HG03025 (cell line): ENCODE measurements around the gene IL22RA2.

ENCODE experiments used
- ATAC-seq: cut with Tn5 transposase; IDR thresholded peaks from one replicate; pipeline ENCODE4 v1.9.1; 2021; ENCODE audit warnings: mild to moderate bottlenecking, moderate library complexity; ENCODE audit not compliant: unreplicated experiment, low FRiP score

The IL22RA2 gene

DNA sequence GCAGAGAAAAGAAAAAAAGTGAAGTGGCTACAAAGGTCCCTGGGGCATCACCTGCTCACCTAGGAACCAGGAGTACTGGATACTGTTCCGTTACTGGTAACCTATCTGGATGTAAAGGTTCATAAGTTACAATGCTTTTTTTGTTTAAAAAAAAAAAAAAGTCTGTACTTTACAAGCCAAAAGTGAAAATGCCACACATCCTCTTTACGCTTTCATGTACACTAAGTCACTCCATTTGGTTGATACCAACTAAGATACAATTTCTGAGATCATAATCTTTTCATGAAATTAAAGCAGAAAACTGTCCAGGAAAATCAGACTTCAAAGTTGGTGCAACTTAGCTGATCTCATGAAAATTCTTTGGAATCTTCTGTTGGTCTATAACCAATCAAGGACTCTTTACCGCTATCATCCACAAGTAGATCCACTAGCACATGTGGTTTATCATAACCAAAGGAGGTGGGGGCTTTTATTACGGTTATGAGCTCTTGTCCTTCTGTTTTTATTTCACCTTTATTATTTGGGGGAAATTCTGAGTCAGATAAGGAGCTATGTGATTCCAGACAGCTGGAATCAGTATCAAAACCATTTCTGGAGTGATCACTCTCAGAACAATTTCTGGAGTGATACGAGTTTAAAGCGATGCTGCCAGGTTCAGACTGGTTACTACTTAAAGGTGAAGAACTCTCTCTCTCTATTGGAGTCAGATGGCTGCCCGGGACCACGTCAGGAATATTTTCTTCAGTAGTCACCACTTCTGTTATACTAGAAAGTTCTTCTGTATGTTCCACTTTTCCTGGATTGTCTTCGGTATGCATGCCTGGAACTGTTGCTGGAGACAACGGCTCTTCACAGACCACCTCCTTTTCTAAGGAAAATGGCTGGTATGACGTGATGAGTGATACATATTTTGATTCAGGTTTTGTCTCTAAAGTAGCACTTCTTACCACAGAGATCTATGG is 24.5 kb upstream of the IL22RA2 start:
- no peak for ATAC-seq

DNA sequence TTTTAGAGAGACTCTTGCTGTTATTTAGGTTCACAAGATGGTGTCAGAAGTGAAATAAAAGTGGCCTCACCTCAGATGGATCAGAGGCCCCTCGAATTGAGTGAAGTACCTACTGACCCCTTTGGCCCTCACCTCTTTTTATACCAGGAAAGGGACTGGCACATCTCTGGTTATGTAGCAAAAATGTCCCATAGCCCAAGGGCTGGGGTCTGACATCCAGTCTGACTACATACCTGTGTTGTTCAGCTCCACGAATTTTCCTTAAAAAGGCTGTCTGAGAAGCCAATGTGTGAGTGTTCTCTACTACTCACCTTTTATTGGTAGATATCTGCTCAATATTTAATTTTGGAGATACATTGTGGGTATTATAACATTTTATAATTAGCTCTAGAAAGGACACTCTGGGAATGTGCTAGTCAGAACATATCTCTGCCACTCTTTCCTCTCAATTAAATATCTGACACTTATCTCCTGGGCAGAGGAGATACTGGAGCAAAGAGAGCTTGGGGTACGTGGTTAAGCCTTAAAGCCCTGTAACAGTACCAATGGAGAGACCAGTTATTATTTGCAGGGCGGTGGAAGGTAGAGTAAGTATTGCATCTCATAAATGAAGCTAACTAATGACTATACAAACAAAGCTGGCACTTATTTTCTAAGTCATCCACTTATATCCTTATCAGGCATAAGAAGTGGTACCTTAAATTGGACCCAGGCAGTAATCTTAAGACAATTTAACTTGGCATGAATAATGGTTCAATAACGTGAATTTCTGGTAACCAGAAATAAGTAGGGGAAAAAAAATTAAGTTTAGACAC is 20.0 kb upstream of the IL22RA2 start:
- no peak for ATAC-seq

DNA sequence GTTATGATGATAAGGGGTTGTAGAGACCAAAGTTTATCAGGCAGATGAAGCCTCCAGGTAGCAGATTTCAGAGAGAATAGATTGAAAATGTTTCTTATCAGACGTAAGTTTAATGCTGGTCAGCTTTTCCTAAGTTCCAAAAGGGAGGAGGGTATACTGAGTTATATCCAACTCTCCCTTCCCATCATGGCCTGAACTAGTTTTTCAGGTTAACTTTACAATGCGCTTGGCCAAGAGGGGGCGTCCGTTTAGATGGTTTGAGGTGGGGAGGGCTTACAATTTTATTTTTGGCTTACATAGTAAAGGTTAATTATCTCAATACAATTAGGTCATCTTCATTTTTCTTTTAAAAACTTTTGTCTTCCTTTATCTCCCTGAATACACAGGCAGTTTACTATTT is 19.4 kb upstream of the IL22RA2 start:
- ATAC-seq, result no peak

DNA sequence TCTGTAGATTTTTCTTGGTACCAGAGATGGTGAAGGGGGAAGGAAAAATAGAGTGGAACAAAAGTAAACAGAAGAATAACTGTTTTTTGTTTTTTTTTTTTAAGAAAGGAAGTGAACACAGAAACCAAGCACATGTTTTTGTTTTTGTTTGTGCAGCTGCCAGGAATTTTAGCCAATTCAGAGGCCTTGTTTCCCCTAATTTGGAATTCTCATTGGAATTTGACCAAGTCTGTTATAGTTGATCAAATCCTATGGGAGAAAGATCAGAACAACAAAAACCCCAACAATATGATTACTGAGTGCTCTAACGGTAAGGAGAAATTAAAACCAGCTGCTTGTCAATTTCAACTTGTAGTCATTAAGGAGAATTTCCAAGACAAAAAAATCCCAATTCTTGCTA is 18.2 kb upstream of the IL22RA2 start:
- no peak for ATAC-seq

DNA sequence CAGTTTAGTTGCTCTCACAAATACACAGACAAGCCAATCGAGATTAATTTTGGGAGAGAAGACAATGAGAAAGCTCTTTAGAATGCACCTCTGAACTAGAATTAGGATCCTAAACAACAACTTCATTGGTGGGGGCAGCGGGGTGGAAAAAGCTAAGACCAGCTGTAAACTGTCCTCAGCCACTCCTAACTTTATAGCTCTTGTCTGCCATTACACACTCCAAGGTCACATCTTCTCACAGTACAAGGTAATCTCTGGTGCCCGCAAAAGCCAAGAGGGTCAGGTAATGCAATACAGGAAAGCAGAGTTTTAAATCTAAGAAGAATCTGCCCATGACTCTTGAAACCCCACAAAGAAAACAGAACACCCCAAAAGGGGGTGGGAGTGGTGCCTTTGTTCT is 17.8 kb upstream of the IL22RA2 start:
- no peak for ATAC-seq

DNA sequence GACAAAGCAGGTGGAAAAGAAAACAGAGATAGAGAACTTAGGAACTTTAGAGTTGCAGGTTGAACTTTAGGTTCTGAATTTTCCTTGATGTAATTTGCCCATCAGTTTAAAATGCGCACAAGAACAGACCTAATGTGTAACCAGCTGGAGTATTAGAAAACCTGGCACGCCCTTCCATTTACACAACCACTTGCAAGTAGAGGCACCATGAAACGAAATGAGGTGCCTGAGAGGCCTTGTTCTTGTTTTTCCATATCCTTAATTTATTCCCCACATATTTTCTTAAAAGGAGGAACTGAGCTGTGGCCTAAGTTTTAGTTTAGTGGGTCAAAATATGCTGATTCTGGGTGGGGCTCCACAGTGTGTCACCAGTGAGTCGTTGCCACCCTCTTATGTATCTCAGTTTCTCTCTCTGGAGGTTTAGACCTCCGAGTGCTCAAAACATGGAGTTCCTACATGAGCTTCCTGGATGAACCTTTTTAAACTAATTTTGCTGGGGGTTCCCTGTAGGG is 17.2 kb upstream of the IL22RA2 start:
- no peak for ATAC-seq

DNA sequence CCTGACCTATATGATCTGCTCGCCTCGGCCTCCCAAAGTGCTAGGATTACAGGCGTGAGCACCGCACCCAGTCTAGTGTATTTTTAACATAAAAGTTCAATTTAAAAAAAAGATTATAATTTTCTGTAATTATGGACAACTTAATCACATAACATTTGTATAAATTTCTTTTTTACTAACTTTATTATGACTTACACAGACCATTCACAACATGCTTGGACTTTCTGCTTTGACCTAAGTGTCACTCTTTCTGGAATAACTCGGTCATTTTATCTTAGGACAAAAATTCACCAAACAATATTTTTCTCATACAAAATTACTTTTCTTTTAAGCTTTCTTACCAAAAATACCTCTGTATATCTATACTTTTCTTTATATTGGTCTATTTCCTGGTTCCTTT is 15.4 kb upstream of the IL22RA2 start:
- no peak for ATAC-seq

DNA sequence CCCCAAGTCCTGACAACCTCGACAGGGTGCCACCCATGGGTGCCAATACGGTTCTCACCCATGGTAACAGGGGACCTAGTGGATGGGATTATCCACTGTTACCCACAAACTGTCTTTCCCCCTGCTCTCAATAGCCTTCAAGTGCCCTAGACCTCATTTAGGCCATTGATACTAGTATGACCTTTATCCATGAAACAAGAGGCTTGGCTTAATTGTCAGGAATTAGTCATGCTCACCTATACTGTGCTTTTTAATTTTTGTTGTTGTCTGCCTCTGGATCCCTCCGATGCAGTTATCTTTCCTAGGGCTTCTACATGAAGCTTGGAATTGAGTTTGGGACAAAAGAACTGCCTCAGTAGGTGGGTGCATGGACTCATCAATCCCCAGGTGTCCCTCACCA is 11.8 kb upstream of the IL22RA2 start:
- no peak for ATAC-seq

DNA sequence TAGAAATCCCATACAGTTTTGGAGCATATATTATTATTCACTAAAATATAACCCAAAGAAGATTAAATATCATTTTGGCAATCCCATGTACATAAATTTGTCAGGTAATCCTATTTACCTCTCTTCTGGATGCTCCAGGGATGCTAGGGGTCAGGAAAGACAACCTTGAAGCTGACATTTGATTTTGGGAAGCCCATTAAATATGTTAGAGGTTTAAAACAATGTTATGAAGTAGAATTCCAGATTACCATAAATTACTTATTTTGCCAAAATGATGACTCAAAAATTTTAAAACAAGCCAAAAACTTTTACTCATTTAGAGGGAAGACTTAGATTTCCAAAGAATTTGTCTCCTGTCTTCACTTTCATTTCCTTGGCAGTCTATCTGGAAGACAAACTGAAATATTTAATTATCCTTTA is 9.2 kb upstream of the IL22RA2 start:
- no peak for ATAC-seq

DNA sequence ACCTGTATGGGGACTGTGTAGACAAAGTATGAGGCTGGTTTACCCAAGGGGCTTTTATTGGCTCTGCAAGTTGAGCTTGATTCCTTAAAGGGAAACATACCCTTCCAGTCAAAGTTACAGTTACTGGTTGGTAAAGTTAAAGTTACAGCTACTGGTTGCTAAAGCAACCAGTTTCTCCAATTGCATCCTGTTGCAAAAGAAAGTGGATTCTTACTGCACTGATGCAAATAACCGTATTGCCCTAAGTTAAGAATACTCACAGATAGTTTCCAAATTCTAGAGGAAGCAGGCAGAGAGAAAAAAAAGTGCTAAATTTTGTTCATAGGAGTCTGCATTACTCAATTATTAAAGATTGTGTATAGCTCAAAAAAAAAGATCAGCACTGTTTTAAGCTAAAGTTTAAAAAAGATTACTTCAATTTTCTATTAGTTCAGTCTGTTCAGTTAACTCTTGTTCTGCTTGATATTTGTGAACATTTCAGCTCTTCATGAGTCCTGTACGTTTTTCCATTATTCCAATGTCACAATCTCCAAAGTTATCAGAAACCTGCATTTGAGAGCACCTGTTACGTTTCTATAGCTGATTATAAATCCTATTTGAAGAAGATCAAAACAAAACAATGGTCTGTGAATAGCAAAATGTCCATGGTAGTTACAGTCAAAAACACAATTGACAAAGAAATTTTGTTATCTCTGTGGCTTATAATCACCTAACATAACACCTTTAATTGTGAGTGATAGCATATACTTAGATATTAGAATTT is 8.6 kb upstream of the IL22RA2 start:
- ATAC-seq, result no peak

DNA sequence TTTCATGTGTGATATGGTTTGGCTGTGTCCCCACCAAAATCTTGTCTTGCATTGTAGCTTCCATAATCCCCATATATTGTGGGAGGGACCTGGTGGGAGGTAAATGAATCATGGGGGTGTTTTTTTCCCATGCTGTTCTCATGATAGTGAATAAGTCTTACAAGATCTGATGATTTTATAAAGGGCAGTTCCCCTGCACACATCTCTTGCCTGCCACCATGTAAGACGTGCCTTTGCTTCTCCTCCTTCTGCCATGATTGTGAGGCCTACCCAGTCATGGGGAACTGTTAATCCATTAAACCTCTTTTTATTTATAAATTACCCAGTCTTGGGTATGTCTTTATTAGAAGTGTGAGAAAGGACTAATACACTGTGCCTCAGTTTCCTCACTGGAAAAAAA is 4.2 kb upstream of the IL22RA2 start:
- no peak for ATAC-seq

DNA sequence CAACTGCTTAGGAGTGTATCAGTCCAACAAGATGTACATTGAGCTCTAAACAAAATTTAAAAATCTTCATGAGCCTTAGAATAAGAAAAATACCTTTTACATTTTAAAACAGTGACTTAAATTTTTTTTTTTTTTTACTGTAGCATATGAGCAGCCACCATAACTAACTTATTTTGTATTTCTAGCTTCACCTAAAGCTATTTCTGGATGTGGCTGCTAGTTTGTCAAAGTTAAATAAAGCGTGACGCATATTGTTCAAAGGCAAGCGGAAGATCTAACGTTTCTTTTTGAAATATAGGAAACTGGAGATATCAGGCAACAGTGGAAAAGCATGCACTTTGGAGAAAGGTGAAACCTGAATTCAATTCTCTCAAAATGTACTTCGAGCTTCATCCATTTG is 3.3 kb upstream of the IL22RA2 start:
- ATAC-seq, result no peak

DNA sequence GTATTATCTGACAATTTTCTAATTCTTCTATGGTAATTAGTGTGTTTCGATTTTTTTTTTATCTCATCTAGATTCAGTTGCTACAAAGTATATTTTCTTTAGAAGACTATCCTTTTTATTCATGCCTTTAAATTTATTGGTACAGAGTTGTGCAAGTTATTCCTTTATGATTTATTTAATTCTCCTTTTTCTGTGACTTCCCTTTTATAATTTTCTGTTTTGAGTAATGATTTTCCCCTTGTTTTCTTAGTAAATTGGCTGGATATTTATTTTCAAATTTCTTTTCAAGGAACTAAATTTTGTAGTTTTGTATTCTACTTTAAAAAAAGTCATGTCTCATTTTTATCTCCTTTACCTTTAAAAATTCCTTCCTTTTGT is 2.4 kb upstream of the IL22RA2 start:
- ATAC-seq, result no peak

DNA sequence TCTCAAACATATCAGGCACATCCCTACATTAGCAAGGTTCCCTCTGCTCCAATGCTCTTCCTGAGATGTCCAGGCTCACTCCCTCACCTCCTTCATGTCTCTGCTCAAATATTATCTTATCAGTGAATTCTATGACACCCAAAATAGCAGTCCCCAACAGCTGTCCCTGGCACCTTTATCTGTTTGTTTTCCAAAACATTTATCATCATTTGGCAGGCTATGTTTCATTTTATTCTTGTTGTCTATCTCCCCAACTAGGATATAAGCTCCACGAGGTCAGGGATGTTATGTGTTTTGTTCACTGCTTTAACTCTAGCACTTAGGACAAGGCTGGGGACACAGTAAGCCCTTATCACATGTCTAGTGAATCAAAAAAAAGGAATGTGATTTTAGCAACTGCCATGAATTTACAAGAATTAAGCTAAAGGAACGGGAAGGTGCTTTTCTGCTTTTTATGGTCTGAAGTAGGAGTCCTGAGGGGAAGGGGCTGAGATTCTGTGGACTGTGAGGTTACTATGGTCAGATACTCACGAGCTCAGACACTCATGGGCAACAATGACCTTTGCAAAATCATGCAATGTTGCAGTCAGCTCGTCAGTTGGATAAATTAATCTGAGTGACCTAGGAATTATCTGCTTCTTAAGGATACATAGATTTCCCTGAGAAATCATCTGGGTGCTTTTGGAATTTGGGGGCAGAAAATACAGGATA is 1.9 kb upstream of the IL22RA2 start:
- ATAC-seq, result no peak

DNA sequence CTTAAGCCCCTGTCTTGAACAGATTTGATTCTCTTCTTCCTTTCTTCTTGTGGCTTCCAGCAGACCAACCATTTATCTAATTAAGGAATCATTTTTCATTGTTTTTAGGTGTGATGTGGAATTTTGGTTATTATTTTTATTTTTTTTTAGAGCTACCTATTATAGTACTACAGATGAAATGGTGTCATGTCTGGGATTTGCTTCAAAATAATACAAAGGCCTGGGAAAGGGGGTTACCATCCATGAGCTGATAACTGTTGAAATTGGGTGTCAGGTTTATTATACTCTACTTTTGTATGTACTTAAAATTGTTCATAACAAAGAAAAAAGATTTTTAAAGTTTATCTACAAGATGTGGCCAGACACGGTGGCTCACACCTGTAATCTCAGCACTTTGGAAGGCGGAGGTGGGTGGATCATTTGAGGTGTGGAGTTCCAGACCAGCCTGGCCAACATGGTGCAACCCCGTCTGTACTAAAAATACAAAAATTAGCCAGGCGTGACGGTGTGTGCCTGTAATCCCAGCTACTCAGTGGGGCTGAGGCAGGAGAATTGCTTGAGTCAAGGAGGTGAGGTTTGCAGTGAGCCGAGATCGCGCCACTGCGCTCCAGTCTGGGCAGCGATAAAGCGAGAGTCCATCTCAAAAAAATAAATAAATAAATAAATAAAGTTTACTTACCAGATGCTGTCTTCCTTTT is 561 bp downstream of the IL22RA2 start:
- no peak for ATAC-seq

DNA sequence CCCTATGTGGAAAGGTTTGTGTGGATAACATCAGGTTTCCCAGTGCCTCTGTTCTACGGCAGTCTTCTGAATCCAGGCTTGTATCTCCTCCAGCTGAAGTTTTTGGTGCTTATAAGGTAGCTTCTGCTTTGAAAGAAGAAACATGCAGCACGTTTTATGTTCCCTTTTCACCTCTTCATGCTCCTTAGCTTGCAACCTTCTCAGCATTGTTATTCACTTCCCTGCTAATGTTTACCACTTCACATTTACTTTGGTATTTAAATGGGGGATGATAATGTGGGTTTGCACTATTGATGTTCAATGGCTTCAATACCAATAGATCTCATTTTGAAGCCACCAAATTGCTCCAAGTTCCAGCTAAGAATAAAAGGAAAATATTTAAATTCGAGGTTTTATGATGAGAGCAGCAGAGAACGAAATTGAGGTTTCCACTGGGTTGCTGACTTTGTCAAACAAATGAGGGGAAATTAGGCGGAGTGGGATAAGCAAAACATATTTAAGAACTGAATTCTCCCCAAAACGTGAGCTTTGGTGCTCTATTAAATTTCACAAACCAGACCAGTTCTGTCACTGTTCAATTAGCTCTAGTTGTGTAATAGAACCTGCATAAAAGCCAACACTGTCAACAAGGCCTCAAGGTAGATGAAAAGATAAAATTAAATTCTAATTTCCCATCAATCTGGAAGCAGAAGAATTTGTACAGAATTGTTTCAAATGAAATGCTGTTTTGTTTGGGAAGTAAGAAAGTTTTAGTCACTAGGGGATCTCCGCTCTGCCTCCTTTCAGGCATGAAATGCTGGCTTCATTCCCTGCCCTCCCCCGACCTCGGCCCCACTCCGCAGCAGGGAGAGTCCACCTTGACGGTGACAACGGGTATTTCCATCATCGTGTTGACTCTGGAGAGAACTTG is 1.4 kb downstream of the IL22RA2 start:
- ATAC-seq, result no peak

DNA sequence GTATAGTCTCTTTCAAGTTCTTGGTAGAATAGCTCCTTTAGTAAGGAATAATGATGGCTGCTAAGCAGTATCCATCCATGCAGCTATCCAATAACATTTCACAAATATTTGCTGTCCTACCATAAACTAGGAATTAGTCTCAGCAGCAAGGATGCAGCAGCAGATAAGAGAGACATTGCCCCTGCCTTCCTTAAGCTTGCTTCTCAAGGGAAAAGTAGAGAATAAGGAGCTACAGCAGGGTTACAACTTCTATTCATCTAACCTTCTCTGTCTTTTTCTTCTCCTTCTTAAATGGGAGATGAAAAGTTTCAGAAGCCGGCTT is 2.4 kb downstream of the IL22RA2 start:
- ATAC-seq, result no peak

DNA sequence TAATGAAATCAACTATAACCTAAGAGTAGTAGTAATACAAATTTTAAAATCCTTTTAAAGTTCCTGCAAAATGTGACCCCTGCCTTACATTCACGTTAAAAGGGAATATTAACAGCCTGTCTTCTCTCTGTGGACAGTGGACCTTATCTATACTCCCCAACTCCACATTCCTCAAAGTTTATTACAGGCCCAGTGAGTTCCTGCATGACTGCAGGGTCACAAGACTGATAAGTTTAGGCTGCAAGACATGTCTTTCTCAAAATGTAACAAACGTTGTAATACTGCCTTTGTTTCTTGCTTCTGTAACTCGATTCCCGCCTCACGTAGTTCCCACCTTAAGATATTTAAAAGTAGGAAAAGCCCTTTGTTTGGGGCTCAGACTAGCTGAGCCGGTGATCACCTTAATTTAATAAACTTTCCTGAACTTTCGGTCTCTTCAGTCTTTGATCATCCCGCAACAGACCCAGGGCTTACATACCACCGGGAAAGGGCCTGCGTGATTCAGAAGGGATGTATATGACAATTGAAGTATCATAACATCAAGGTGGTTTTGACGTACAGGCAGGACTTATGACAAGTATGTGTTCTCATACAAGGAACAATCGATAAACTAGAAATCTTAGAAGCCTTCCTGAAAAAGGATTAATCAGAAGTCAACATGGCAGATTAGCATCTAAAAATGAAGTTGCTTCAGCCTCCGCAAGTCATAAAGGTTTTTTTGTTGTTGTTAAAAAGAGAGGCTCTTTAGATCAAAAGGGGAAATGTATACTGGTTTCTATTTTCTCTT is 3.0 kb downstream of the IL22RA2 start:
- ATAC-seq, result no peak
